ENCODE data around the gene SOCS3. TPM values are rescaled to one million over a fixed set of nuclear protein-coding genes. Genes with fewer than 3 reads are reported as not detected.
A peak's percentile ranks its signal among the peaks of the same experiment; 100 is the strongest.

SOCS3 gene
- total RNA-seq, 1 donor = 95.2 TPM

DNA sequence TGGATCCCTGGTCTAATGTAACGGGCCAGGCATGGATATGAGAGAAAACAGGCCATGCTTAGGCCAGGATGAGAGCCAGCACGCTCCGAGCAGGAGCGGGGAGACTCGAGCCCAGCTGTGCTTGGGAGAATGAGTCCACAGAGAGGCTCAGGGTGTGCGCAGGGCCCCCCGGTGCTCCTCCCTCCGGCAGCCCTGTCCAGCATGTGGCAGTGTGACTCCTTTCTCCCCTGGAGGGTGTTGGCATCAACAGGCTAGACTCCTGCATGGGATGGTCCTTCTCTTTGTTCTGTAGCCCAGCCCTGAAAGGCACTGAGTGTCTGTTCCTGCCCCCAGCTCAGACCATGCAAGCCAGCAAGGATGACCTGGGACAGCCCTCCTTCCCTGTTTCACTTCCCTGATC is 42.0 kb upstream of the SOCS3 start:
- peak overlapping the region; percentile 52 for H3K27ac ChIP-seq (ENCODE audit: low read depth, low read length)
- peaks cover 67% of the 10 kb centered on the region for H3K36me3 ChIP-seq (ENCODE audit: insufficient read depth, low read length)
- peak; percentile 50 for DNase-seq (ENCODE audit: insufficient read length, low spot score, missing footprints)
- H3K27me3 ChIP-seq (ENCODE audit: insufficient read depth, low read length) = no peaks in the 10 kb centered on the region
- peaks cover 60% of the 10 kb centered on the region for H3K79me2 ChIP-seq (ENCODE audit: insufficient read depth, low read length)
- TF ChIP-seq, protein P1, sequence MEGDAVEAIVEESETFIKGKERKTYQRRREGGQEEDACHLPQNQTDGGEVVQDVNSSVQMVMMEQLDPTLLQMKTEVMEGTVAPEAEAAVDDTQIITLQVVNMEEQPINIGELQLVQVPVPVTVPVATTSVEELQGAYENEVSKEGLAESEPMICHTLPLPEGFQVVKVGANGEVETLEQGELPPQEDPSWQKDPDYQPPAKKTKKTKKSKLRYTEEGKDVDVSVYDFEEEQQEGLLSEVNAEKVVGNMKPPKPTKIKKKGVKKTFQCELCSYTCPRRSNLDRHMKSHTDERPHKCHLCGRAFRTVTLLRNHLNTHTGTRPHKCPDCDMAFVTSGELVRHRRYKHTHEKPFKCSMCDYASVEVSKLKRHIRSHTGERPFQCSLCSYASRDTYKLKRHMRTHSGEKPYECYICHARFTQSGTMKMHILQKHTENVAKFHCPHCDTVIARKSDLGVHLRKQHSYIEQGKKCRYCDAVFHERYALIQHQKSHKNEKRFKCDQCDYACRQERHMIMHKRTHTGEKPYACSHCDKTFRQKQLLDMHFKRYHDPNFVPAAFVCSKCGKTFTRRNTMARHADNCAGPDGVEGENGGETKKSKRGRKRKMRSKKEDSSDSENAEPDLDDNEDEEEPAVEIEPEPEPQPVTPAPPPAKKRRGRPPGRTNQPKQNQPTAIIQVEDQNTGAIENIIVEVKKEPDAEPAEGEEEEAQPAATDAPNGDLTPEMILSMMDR (IDR thresholded peaks at IDR 0.05; ENCODE audit: extremely low read depth, low read depth, low read length) = no peak
- peaks cover 34% of the 10 kb centered on the region for H3K4me1 ChIP-seq (ENCODE audit: insufficient read depth, low read length)
- no peak overlapping the region for H3K4me3 ChIP-seq (ENCODE audit: insufficient read depth, low read length)
- no peak overlapping the region for H3K4me2 ChIP-seq (ENCODE audit: insufficient read depth, low read length)
- no peak overlapping the region for H2AFZ ChIP-seq (ENCODE audit: low read length)
- no peaks in the 10 kb centered on the region for H3K9me3 ChIP-seq (ENCODE audit: low read depth, low read length)
- peaks cover 37% of the 10 kb centered on the region for H4K20me1 ChIP-seq (ENCODE audit: insufficient read depth, low read length)

DNA sequence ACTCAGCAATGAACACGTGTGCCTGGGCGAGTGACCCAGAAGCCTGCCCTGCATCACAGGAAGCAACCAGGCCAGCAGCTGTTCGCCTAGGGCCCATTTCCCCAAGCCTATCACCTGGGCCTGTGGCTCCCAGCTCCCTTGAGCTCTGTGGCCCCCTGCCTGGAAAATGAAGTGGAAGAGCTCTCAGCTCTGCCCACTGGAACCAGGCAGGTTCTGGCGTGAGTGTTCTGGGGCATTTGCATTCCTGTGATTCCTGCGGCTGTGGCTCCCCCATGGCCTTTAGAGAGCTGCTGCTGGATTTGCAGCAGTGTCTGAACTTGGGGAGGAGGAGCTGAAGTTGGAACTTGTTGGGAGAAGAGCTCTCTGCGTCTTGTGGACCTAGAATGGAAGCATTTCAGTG is 41.4 kb upstream of the SOCS3 start:
- peaks cover 60% of the 10 kb centered on the region for H3K79me2 ChIP-seq (ENCODE audit: insufficient read depth, low read length)
- H3K4me1 ChIP-seq (ENCODE audit: insufficient read depth, low read length) = peaks cover 38% of the 10 kb centered on the region
- no peak overlapping the region for H2AFZ ChIP-seq (ENCODE audit: low read length)
- H4K20me1 ChIP-seq (ENCODE audit: insufficient read depth, low read length) = peaks cover 30% of the 10 kb centered on the region
- no peaks in the 10 kb centered on the region for H3K27me3 ChIP-seq (ENCODE audit: insufficient read depth, low read length)
- TF ChIP-seq, protein P1 (IDR thresholded peaks at IDR 0.05; ENCODE audit: extremely low read depth, low read depth, low read length) = no peak
- no peaks in the 10 kb centered on the region for H3K9me3 ChIP-seq (ENCODE audit: low read depth, low read length)
- DNase-seq (ENCODE audit: insufficient read length, low spot score, missing footprints) = peak; percentile 81
- H3K36me3 ChIP-seq (ENCODE audit: insufficient read depth, low read length) = peaks cover 67% of the 10 kb centered on the region
- H3K4me3 ChIP-seq (ENCODE audit: insufficient read depth, low read length) = no peak overlapping the region
- peak overlapping the region; percentile 36 for H3K27ac ChIP-seq (ENCODE audit: low read depth, low read length)
- no peak overlapping the region for H3K4me2 ChIP-seq (ENCODE audit: insufficient read depth, low read length)

DNA sequence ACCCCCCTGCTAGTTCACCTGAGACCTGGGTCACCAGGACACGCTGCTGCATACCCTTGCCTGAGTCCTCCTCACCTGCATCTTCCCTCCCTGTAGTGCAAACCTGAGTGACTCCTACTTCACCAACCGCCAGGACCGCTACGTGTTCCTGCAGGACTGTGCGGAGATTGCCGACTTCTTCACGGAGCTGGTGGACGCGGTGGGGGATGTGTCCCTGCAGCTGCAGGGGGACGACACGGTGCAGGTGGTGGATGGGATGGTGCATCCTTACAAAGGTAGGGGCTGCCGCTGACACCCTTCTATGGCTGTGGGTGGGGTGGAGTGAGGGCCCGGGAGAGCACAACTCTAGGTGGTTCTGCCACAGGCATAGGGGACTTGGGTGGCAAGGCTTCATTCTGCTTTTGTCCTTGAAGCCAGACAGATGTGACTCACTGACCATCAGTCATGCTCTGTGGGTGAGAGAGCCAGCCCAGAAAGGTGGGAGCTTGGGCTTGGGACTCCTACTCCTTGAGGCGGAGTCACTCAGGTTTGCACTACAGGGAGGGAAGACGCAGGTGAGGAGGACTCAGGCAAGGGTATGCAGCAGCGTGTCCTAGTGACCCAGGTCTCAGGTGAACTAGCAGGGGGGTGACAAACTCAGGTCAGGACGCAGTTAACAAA is 40.8 kb upstream of the SOCS3 start:
- DNase-seq (ENCODE audit: insufficient read length, low spot score, missing footprints) = peak; percentile 72
- Histone ChIP-seq H3K36me3 (ENCODE audit: insufficient read depth, low read length) (peaks cover 67% of the 10 kb centered on the region), H3K79me2 (ENCODE audit: insufficient read depth, low read length) (peaks cover 63% of the 10 kb centered on the region), H3K4me2 (ENCODE audit: insufficient read depth, low read length) (no peak overlapping the region), H3K4me1 (ENCODE audit: insufficient read depth, low read length) (peaks cover 38% of the 10 kb centered on the region), H3K4me3 (ENCODE audit: insufficient read depth, low read length) (no peak overlapping the region), H3K27me3 (ENCODE audit: insufficient read depth, low read length) (no peaks in the 10 kb centered on the region), H3K9me3 (ENCODE audit: low read depth, low read length) (no peaks in the 10 kb centered on the region), H3K27ac (ENCODE audit: low read depth, low read length) (peak overlapping the region; percentile 36), H4K20me1 (ENCODE audit: insufficient read depth, low read length) (peaks cover 29% of the 10 kb centered on the region), H2AFZ (ENCODE audit: low read length) (no peak overlapping the region)
- TF ChIP-seq, protein P1 (IDR thresholded peaks at IDR 0.05; ENCODE audit: extremely low read depth, low read depth, low read length) = no peak

DNA sequence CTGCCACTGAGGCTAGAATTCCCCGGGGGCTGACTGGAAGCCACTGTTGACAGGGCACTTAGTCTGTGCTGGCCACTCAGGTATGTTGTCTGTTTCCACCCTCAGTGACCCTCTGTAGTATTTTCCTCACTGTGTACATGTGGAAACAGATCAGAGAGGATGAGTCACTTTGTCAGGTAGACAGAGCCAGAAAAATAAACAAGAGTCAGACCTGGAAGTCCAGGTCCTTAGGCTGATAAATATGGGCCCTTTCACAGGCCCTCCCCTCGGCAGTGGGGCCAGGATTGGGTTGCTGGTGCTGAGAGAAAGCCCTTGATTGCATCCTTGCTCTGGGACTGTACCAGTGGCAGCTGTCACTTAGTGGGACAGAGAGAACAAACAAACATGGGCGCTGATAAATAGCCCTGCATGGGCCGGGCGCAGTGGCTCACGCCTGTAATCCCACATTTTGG is 39.8 kb upstream of the SOCS3 start:
- no peak overlapping the region for H2AFZ ChIP-seq (ENCODE audit: low read length)
- peaks cover 70% of the 10 kb centered on the region for H3K36me3 ChIP-seq (ENCODE audit: insufficient read depth, low read length)
- no peak overlapping the region for H3K4me3 ChIP-seq (ENCODE audit: insufficient read depth, low read length)
- no peaks in the 10 kb centered on the region for H3K9me3 ChIP-seq (ENCODE audit: low read depth, low read length)
- H3K27me3 ChIP-seq (ENCODE audit: insufficient read depth, low read length) = no peaks in the 10 kb centered on the region
- TF ChIP-seq, protein P1 (IDR thresholded peaks at IDR 0.05; ENCODE audit: extremely low read depth, low read depth, low read length) = no peak
- peaks cover 24% of the 10 kb centered on the region for H4K20me1 ChIP-seq (ENCODE audit: insufficient read depth, low read length)
- H3K4me2 ChIP-seq (ENCODE audit: insufficient read depth, low read length) = no peak overlapping the region
- H3K27ac ChIP-seq (ENCODE audit: low read depth, low read length) = peak overlapping the region; percentile 17
- H3K4me1 ChIP-seq (ENCODE audit: insufficient read depth, low read length) = peaks cover 33% of the 10 kb centered on the region
- peaks cover 65% of the 10 kb centered on the region for H3K79me2 ChIP-seq (ENCODE audit: insufficient read depth, low read length)
- peak; percentile 32 for DNase-seq (ENCODE audit: insufficient read length, low spot score, missing footprints)
